ENCODE data around the gene TLX3. TPM values are rescaled to one million over a fixed set of nuclear protein-coding genes. Genes with fewer than 3 reads are reported as not detected.

The TLX3 gene
- total RNA-seq, 2 donors from 2014 or later: not detected

- DNase-seq (no peak), ATAC-seq (peak in 1 of 2 donors; percentile 17)
- intact Hi-C loops (cut with DNase I): no loop called here
Measured at GRCh38 chr5:171316258-171317121, 7.4 kb downstream of the TLX3 start.

GRCh38 chr5:171317230-171317629 is 8.2 kb downstream of the TLX3 start:
- intact Hi-C loops (cut with DNase I): no loop called here
- DNase-seq (no peak), ATAC-seq (no peak)

GRCh38 chr5:171318026-171318425 is 9.0 kb downstream of the TLX3 start:
- ATAC-seq (no peak), DNase-seq (no peak)
- intact Hi-C loops (cut with DNase I): no loop called here

GRCh38 chr5:171321447-171321846 is 12.4 kb downstream of the TLX3 start:
- DNase-seq (no peak), ATAC-seq (no peak)
- intact Hi-C loops (cut with DNase I): no loop called here

- no peak for ATAC-seq
Measured at GRCh38 chr5:171322527-171322926, 13.5 kb downstream of the TLX3 start.

GRCh38 chr5:171323007-171323406 is 14.0 kb downstream of the TLX3 start:
- DNase-seq: no peak
- ATAC-seq: no peak
- intact Hi-C loops (cut with DNase I): no loop called here

More at GRCh38 chr5:171322527-171322926, 13.5 kb downstream of the TLX3 start:
- intact Hi-C loops (cut with DNase I): no loop called here
- DNase-seq: no peak

GRCh38 chr5:171323806-171324632 is 15.0 kb downstream of the TLX3 start:
- ATAC-seq (no peak), DNase-seq (no peak)
- intact Hi-C loops (cut with DNase I): no loop called here

GRCh38 chr5:171330021-171330420 is 21.0 kb downstream of the TLX3 start:
- ATAC-seq (no peak), DNase-seq (no peak)
- intact Hi-C loops (cut with DNase I): loop anchor here in 1 of 2 donors (10.0 kb wide), 1 partner anchor 125 kb away; no protein-coding TSS in a partner anchor

GRCh38 chr5:171335616-171336015 is 26.6 kb downstream of the TLX3 start:
- DNase-seq: no peak
- no peak for ATAC-seq
- intact Hi-C loops (cut with DNase I): loop anchor here (2.0 to 10.0 kb wide), 4 partner anchors 129 to 698 kb away; no protein-coding TSS in a partner anchor

GRCh38 chr5:171336521-171337209 is 27.6 kb downstream of the TLX3 start:
- intact Hi-C loops (cut with DNase I): loop anchor here (2.0 to 10.0 kb wide), 4 partner anchors 130 to 699 kb away; no protein-coding TSS in a partner anchor
- ATAC-seq (peak; percentile 79 to 84), DNase-seq (peak; percentile 51)

- no peak for ATAC-seq
- no peak for DNase-seq
- intact Hi-C loops (cut with DNase I): loop anchor here (2.0 to 10.0 kb wide), 4 partner anchors 130 to 700 kb away; no protein-coding TSS in a partner anchor
Measured at GRCh38 chr5:171337210-171337569, 28.1 kb downstream of the TLX3 start.

- ATAC-seq: no peak
- intact Hi-C loops (cut with DNase I): no loop called here
- DNase-seq: no peak
Measured at GRCh38 chr5:171340042-171340441, 31.0 kb downstream of the TLX3 start.

- ATAC-seq: no peak
- no peak for DNase-seq
- intact Hi-C loops (cut with DNase I): no loop called here
Measured at GRCh38 chr5:171340491-171340890, 31.4 kb downstream of the TLX3 start.

- ATAC-seq (peak; percentile 50 to 67), DNase-seq (no peak)
- intact Hi-C loops (cut with DNase I): no loop called here
Measured at GRCh38 chr5:171342362-171343111, 33.5 kb downstream of the TLX3 start.

GRCh38 chr5:171344936-171345608 is 36.0 kb downstream of the TLX3 start:
- DNase-seq: no peak
- intact Hi-C loops (cut with DNase I): no loop called here
- ATAC-seq: no peak

- no peak for DNase-seq
- peak; percentile 48 to 81 for ATAC-seq
- intact Hi-C loops (cut with DNase I): no loop called here
Measured at GRCh38 chr5:171351536-171352073, 42.6 kb downstream of the TLX3 start.

- DNase-seq (no peak), ATAC-seq (no peak)
- intact Hi-C loops (cut with DNase I): no loop called here
Measured at GRCh38 chr5:171355302-171355724, 46.3 kb downstream of the TLX3 start.

GRCh38 chr5:171357843-171358242 is 48.8 kb downstream of the TLX3 start:
- ATAC-seq: no peak
- intact Hi-C loops (cut with DNase I): no loop called here
- no peak for DNase-seq

Measured in left cardiac atrium (tissue), 4 donors.